Myocyte (in vitro differentiated cells): ENCODE measurements around the gene GPR89B. TPM values are rescaled to one million over a fixed set of nuclear protein-coding genes. Genes with fewer than 3 reads are reported as not detected.
"Not testable (repeated sequence)": the region's sequence is repeated elsewhere in the genome, so short reads cannot be mapped to it uniquely, and the experiment has no call there.

Source experiments
- DNase-seq: peaks from one replicate; pipeline ENCODE4 v3.0.0-alpha.2; 2012; ENCODE audit warnings: low read depth
- total RNA-seq: library from RNA; depleted of rRNA; stranded (reverse); fragments of >200 nt; gene quantifications from 2 replicates; pipeline ENCODE4 v1.2.3, GENCODE V29; 2014

The GPR89B gene
- total RNA-seq, 1 donor from 2014 or later = 39.5 TPM

GRCh38 chr1:148027004-148027403 lies 98.8 kb downstream of the GPR89B start:
- not testable (repeated sequence) for DNase-seq

- DNase-seq = not testable (repeated sequence)
Observed at GRCh38 chr1:148032247-148032646, 104.0 kb downstream of the GPR89B start.

DNA sequence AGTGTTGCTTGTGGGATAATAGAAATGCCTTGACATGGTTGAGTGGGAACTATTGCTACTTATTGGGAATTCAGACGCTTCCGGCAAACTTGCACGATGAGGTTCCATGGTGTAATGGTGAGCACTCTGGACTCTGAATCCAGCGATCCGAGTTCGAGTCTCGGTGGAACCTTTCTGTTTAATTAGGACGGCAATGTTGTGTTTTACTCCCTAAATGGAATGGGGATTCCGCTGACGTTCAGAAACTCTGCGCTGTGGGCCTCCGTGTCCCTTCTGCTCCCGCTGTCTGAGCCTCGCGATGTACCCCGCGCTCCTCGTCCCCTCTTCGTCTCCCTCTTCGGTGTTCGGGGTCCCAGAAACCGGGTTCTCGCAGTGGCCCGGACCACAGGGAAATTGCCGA lies 104.5 kb downstream of the GPR89B start:
- not testable (repeated sequence) for DNase-seq

DNA sequence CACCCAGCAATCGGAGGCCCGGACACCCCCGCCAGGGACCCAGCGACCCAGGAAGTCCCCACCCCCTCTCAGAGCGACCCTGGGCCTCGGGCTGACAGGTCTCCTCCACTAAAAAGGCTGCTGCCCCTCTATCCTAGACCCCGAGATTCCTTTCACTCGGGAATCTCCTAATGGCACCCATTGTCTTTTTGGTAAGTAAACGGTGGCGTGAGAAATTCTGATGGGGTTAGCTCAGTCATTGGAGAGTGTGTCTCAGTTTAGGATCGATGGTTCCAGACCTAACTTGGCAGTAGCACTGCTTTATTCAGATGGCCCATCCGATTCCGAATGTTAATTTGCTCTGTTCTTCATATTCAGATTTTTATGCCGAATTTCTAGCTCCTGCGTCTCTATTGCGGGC lies 104.9 kb downstream of the GPR89B start:
- DNase-seq = not testable (repeated sequence)

DNA sequence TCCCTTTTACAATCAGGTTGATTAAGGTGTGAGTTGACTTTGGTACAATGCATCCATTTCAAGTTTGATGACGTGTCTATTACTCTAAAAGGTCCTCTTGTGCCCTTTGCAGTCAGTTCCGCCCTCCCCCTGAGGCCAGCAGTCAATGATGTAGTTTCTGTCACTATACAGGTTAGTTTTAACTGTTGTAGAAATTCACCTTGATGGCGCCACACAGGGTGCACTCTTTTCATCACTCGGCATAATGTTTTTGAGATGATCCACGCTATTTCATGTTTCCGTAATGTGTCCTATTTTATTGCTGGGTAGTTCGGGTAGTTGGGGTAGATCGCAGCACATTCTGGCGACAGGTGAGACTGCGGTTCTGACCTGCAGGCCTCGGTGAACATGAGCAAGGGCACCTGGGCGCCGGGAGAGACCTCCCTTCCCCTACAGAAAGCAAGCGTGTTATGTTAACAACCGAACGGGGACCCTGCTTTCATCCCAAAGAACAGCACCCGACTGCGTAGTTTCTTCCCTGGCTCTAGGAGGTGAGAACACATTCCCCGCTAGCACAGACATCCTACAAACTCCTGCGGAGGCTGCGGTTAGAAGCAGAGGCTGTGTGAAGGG lies 109.7 kb downstream of the GPR89B start:
- DNase-seq = not testable (repeated sequence)

GRCh38 chr1:148038462-148039333 lies 110.5 kb downstream of the GPR89B start:
- peak; percentile 86 for DNase-seq

Other genes starting within 250 kb of the GPR89B start
- gene GJA5, start 167.8 kb upstream of the GPR89B start, total RNA-seq = not detected in 2 replicates
- not detected in 2 replicates for gene GJA8, start 25.6 kb upstream of the GPR89B start, total RNA-seq
- 5.4 and 7.0 TPM in 2 replicates for gene NBPF11, start 223.9 kb downstream of the GPR89B start, total RNA-seq